NCI-H1105 treated with DMSO at 0.1 percent for 48 hours (cell line): ENCODE results near the gene SCTR.
A peak's percentile ranks its signal among the peaks of the same experiment; 100 is the strongest.

Experiments used
- DNase-seq: peaks from one replicate; lab custom pipeline; 2025; lab: John Stamatoyannopoulos, UW

The SCTR gene

GRCh38 chr2:119487434-119488244, 36.6 kb downstream of the SCTR start:
- DNase-seq = no peak

DNA sequence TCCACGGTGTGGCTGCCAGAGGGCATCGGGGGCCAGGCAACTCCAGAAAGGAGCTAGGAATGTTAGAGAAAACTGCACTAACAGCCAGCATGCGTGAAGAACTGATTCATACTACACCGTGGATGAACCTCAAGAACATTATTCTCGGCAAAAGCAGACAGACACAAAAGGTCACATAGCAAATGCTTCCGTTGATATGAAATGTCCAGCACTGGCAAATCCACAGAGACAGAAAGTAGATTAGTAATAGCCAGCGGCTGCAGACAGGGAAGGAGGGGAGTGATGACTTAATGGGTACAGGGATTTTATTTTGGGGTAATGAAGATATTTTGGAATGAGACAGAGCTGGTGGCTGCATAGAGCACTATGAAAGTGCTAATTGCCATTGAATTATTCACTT, 37.4 kb downstream of the SCTR start:
- no peak for DNase-seq

- DNase-seq = no peak
These were observed 38.0 kb downstream of the SCTR start for GRCh38 chr2:119486196-119486827.

GRCh38 chr2:119485336-119486110, 38.8 kb downstream of the SCTR start:
- no peak for DNase-seq

GRCh38 chr2:119484834-119485233, 39.4 kb downstream of the SCTR start:
- DNase-seq = no peak

DNA sequence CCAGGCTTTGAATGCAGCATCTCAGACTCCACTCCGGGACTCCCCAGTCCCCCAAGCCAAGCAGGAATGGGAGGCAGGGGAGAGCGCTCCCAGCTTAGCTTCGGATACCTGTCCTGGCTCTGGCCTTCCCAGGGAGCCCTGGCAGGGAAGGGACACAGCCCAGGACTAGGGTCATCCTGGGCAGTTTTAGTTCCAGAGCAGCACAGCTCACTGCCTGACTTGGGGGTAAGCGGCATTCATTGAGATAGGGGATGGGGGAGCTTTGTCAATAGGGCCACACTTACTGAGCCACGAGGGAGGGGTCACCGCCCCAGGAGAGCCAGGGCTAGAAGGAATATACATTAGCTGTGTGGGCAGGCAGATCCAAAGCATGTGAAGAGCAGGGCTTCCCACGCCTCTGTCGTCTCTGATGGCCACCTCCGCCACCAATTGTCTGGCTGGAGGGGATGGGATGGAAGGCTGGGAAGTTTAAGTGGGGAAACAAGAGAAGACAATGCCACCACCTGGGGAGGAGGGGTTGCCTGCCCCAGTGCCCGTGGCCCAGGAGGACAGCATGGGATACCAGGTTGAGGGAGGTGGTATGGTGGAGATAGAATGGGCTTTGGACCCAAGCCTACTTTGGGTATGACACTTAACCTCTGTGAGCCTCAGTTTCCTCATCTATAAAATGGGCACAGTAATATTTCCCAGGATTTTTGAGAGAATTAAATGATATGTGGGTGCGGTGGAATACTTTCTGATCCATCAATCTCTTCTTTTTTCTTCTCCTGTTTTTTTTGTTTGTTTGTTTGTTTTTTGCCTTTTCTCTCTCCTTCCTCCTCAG, 40.2 kb downstream of the SCTR start:
- DNase-seq = no peak

DNA sequence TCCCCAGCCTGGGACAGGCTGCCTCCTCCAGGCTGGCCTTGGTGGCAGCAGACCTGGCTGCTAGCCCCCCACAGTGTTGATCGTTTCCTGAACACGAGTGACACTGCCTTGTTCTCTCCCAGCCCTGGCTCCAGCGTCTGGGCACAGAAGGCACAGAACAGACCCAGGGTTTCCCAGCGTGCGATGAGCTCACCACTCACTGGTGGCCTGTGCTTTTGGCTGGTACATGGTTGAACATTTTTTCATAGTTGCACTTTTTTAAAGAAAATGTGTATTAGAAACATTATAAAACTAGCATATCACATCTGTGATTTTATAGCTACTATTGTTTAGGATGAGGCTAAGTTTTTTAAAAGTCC, 40.9 kb downstream of the SCTR start:
- DNase-seq = no peak

- DNase-seq = no peak
These were observed 41.5 kb downstream of the SCTR start for GRCh38 chr2:119482481-119483394.

DNA sequence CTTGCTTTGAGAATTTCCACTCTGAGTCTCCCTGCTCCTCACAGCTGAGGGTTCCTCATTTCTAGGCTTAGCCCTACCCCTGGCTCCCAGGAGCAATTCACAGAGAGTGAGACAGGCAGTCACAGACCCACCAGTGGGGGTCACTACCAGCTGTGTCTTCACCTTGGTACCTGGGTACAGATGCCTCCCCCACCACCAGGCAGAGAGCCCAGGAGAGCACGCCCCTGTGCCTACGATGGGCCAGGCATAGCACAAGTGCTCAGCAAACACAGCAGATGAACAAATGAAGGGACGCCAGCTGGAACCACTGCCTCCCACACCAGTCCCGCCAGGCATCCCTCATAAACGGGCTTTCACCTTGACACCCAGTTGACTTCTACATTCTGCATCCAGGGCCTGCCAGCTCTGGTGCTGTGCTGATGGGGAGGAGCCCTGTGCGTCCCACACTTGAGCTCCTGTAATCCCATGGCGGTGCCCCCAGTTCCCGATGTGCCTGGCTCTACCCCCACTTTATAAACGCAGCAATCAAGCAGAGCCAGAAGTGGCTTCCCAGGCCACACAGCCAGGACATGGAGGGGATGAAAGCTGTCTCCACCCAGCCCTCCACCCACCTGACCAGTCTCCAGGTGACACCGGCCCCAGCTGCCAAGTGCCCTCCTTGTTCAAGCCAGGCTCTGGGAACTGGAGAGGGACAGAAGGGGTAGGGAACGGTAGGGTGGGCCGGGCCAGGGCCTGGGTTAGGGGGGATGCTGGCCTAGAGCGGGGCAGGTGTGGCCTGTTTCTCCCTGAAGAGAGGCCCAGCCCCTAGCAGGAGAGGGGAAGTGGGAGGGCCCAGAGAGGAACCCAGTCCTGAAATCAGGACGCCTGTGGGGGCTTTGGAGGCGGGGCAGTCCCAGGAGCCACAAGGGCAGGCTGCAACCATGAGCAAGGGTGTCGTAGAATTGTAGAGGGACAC, 42.5 kb downstream of the SCTR start:
- DNase-seq = no peak

- no peak for DNase-seq
These were observed 43.6 kb downstream of the SCTR start for GRCh38 chr2:119480718-119481142.

- no peak for DNase-seq
These were observed 44.1 kb downstream of the SCTR start for GRCh38 chr2:119480184-119480583.

DNA sequence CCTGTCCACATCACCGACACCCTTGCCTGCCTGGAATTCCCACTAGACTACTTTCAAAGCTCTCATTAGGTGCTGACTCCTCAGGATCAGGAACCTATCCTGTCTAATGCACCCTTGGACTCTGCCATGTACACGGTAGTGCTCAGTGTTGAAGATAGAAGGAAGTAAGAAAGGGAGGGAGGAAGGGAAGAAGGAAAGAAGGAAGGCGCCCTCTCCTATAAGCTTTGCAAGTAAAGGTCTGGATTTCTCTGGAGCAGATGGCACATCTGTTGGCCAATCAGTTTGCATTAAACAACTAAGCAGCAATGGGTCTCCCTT, 45.3 kb downstream of the SCTR start:
- no peak for DNase-seq

DNA sequence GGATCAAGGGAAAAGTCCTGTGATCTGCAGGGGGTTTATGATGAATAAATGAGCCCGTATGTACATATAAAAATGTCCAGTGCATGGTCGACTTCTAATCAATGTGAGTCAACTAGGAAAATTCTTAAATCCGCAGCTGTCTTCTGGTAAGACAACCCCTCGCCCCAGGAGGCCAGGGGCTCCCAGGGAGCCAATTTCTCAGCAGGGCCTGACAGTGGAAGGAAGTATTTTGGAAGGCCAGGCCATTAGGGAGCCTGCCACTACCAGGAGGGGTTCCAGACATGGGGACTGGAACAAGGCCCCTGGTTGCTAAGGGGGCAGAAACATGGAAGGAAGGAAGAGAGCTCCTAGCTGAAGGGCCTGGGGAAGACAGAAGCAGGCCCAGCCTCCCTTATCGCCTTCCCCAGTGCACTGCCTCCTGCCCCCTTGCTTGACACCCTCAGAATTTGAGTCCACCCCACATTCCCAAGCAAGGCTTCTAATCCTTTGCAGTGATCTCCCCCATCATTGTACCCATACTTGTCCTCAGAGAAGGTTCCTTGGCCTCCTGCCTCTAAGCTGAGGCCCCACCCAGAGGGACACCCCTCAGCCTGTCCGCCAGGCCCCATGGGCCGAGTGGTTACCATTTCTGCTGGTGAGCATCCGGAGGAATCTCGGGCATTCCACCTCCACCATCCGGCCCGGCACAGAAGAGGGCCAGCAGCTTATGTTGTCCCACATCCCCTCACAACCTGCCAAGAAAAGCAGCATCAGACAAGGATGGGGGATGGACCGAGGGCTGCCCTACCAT, 45.9 kb downstream of the SCTR start:
- no peak for DNase-seq

GRCh38 chr2:119477113-119477505, 47.2 kb downstream of the SCTR start:
- no peak for DNase-seq

- peak; percentile 38 for DNase-seq
These were observed 47.8 kb downstream of the SCTR start for GRCh38 chr2:119476301-119477112.

- DNase-seq = no peak
These were observed 48.4 kb downstream of the SCTR start for GRCh38 chr2:119475857-119476244.

DNA sequence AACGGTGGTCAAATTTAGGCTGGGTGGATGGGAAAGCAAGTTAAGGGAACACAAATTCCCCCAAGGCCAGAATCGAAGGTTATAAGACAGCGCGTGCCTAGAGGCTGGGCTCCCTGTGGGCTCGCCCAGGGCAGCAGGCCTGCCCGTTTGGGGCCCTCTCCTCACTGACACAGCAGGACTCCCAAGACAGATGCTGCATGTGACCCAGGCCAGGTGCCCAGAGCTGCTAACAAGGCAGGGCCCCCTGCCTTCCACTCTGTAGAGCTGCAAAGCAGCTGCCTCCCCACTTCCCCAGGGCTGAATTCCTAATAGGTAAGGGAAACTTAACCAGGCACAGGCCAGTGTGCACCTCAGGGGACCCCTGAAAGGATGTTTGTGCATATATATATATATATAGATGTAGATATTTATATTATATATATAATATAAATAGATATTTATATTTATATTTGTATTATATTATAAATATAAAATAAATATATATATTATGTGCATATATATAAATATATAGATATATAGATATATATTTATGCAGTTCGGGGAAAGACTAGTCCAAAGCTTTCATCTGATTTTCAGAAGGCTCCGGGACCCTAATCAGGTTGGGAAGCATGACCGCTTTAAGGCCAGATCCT, 48.9 kb downstream of the SCTR start:
- DNase-seq = no peak
